Mesendoderm (in vitro differentiated cells): ENCODE results near the gene CDCA3.

Experiments used
- DNase-seq: peaks from one replicate; pipeline ENCODE4 v3.0.0; 2013
- H2AK5ac ChIP-seq: 2 replicates; pipeline ENCODE4 v1.6.1; 2013; ENCODE audit warnings: low read length, inconsistent platforms
- H2BK120ac ChIP-seq: 2 replicates; pipeline ENCODE4 v1.6.1; 2013; ENCODE audit warnings: low read depth, mild to moderate bottlenecking, low read length, moderate library complexity, mixed read lengths
- H2BK15ac ChIP-seq: replicated peaks from 2 replicates; pipeline ENCODE4 v1.6.1; 2013; ENCODE audit warnings: low read depth, mild to moderate bottlenecking, moderate library complexity
- H2BK5ac ChIP-seq: 2 replicates; pipeline ENCODE4 v1.6.1; 2013; ENCODE audit warnings: low read length, inconsistent platforms
- H3K18ac ChIP-seq: 2 replicates; pipeline ENCODE4 v1.6.1; 2013; ENCODE audit warnings: mild to moderate bottlenecking, low read length, mixed read lengths
- H3K23ac ChIP-seq: one replicate; pipeline ENCODE4 v1.6.1; 2013; ENCODE audit warnings: low read length
- H3K27ac ChIP-seq: 2 replicates; pipeline ENCODE4 v1.5.1; 2013; ENCODE audit warnings: low read depth, mild to moderate bottlenecking, inconsistent platforms, low read length, moderate library complexity
- H3K27me3 ChIP-seq: 2 replicates; pipeline ENCODE4 v1.6.1; 2013; ENCODE audit warnings: low read length, control low read depth, mild to moderate bottlenecking, inconsistent platforms; ENCODE audit not compliant: insufficient read depth, poor library complexity
- H3K36me3 ChIP-seq: 2 replicates; pipeline ENCODE4 v1.6.1; 2013; ENCODE audit warnings: low read length, inconsistent platforms; ENCODE audit not compliant: control insufficient read depth, insufficient read depth
- H3K4ac ChIP-seq: one replicate; pipeline ENCODE4 v1.6.1; 2013; ENCODE audit warnings: low read depth, mild to moderate bottlenecking, low read length, moderate library complexity
- H3K4me1 ChIP-seq: 2 replicates; pipeline ENCODE4 v1.6.1; 2013; ENCODE audit warnings: low read depth, low read length, inconsistent platforms; ENCODE audit not compliant: control insufficient read depth
- H3K4me2 ChIP-seq: 2 replicates; pipeline ENCODE4 v1.6.1; 2013; ENCODE audit warnings: low read length
- H3K4me3 ChIP-seq: 2 replicates; pipeline ENCODE4 v1.5.1; 2013; ENCODE audit warnings: mild to moderate bottlenecking, low read length
- H3K56ac ChIP-seq: one replicate; pipeline ENCODE4 v1.6.1; 2013; ENCODE audit warnings: low read length
- H3K79me1 ChIP-seq: 2 replicates; pipeline ENCODE4 v1.6.1; 2013; ENCODE audit warnings: low read length, inconsistent platforms
- H3K79me2 ChIP-seq: 2 replicates; pipeline ENCODE4 v1.6.1; 2013; ENCODE audit warnings: mild to moderate bottlenecking, low read length; ENCODE audit not compliant: control insufficient read depth, insufficient read depth
- H3K9ac ChIP-seq: 2 replicates; pipeline ENCODE4 v1.6.1; 2013; ENCODE audit warnings: low read length, inconsistent platforms
- H4K5ac ChIP-seq: one replicate; pipeline ENCODE4 v1.6.1; 2013; ENCODE audit warnings: low read length
- H4K8ac ChIP-seq: one replicate; pipeline ENCODE4 v1.6.1; 2013; ENCODE audit warnings: low read depth, mild to moderate bottlenecking, control low read depth, low read length, moderate library complexity
- WGBS: extraction: QIAGEN DNeasy Blood & Tissue Kit; methylation state at CpG from one replicate; pipeline ENCODE4 v1.1.7; 2013; ENCODE audit warnings: low lambda C conversion rate, missing lambda C conversion rate; ENCODE audit not compliant: insufficient coverage; ENCODE audit errors: extremely low coverage; 5-methylcytosine and 5-hydroxymethylcytosine counted together

The CDCA3 gene

GRCh38 chr12:6852651-6853354 lies 1.7 kb upstream of the CDCA3 start:
- Histone ChIP-seq H3K9ac (peak overlapping the region; percentile 70), H3K18ac (peak overlapping the region; percentile 21), H3K79me1 (peaks cover 24% of the 10 kb centered on the region), H2AK5ac (peak overlapping the region; percentile 48), H2BK5ac (peak overlapping the region; percentile 37), H3K4me1 (peaks cover 6% of the 10 kb centered on the region), H3K36me3 (peaks cover 2% of the 10 kb centered on the region), H3K4me2 (peak overlapping the region; percentile 94), H3K4me3 (peak overlapping the region; percentile 85), H3K27me3 (no peaks in the 10 kb centered on the region), H2BK120ac (no peak overlapping the region), H3K23ac (peak overlapping the region; percentile 20), H3K56ac (peak overlapping the region; percentile 90), H2BK15ac (no peak overlapping the region), H4K5ac (no peak overlapping the region), H4K8ac (no peak overlapping the region), H3K79me2 (peaks cover 26% of the 10 kb centered on the region), H3K4ac (no peak overlapping the region), H3K27ac (peak overlapping the region; percentile 8)
- WGBS: no CpG with 5 or more reads among the region's 18 CpGs
- peak; percentile 86 for DNase-seq

DNA sequence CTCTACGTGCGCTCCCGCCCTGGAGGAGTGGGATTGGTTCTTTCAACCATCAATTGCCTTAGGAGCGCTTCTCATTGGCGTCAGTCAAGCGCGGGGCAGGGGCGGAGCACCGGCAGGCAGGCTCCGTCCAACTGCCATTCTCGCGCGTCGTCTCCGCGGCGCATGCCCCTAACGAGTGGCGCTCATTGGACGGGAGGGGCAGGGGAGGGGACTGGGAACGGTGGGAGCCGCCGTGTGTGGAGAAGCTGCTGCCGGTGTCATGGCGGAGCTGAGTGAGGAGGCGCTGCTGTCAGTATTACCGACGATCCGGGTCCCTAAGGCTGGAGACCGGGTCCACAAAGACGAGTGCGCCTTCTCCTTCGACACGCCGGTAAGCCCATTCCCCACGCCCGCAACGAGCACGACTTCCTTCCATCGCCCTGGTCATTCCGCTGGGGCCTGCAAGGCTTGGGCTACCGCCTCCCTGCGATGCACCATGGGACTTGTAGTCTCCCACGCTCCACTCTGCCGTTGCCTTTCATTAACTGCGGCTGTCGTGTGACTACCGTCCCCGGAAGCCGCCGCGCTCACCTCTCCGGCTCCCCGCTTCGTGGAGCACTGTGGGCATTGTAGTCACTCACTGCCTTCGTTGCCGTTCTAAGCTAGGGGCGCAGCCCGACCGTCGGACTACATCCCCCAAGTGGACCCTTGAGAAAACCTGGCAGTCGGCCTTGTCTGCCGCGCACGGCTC lies 1.0 kb upstream of the CDCA3 start, which contains the start of gene USP5:
TSS of gene USP5 (plus strand) at position 230 of the 730 bp plus-strand sequence. CDS start at position 260, 30 bp downstream.
- H4K5ac ChIP-seq: no peak within 1 kb of the TSS
- H4K8ac ChIP-seq: no peak within 1 kb of the TSS
- H3K4ac ChIP-seq: peak within 1 kb of the TSS; percentile 64
- H3K36me3 ChIP-seq: peaks cover 6% of the 10 kb centered on the region
- no peak within 1 kb of the TSS for H2BK120ac ChIP-seq
- peak within 1 kb of the TSS; percentile 98 for H3K4me2 ChIP-seq
- peaks cover 26% of the 10 kb centered on the region for H3K79me2 ChIP-seq
- no CpG with 5 or more reads among the region's 65 CpGs for WGBS
- peak within 1 kb of the TSS; percentile 98 for H2BK5ac ChIP-seq
- no peaks in the 10 kb centered on the region for H3K27me3 ChIP-seq
- H3K79me1 ChIP-seq: peaks cover 24% of the 10 kb centered on the region
- peak within 1 kb of the TSS; percentile 96 for H3K4me3 ChIP-seq
- peak within 1 kb of the TSS; percentile 48 for H2AK5ac ChIP-seq
- peak; percentile 100 for DNase-seq
- peak within 1 kb of the TSS; percentile 20 for H3K23ac ChIP-seq
- no peak within 1 kb of the TSS for H2BK15ac ChIP-seq
- H3K27ac ChIP-seq: peak within 1 kb of the TSS; percentile 26
- H3K4me1 ChIP-seq: peaks cover 6% of the 10 kb centered on the region
- peak within 1 kb of the TSS; percentile 100 for H3K56ac ChIP-seq
- H3K18ac ChIP-seq: peak within 1 kb of the TSS; percentile 21
- H3K9ac ChIP-seq: peak within 1 kb of the TSS; percentile 98

DNA sequence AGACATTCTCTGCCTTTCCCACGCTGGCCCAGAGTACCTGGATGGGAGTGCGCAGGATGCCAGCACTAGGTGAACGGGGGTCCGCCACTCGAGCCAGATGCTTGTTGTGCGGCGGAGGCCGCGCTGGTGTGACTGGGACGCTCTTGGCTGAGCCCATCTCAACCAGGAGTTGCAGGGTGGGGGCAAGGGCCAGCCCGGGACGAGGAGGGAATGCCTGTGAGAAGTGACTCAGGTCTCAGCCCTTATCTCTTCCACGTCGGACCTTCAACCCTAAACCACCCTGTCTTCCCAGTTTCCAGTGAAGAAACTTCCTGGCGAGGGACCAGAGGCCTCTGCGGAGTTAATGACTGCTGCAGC lies 312 bp downstream of the CDCA3 start:
- H3K18ac ChIP-seq: no peak overlapping the region
- H3K4me1 ChIP-seq: peaks cover 6% of the 10 kb centered on the region
- peaks cover 24% of the 10 kb centered on the region for H3K79me1 ChIP-seq
- H2AK5ac ChIP-seq: no peak overlapping the region
- H3K23ac ChIP-seq: no peak overlapping the region
- DNase-seq: no peak
- no peak overlapping the region for H2BK120ac ChIP-seq
- H3K9ac ChIP-seq: peak overlapping the region; percentile 90
- H4K5ac ChIP-seq: no peak overlapping the region
- peak overlapping the region; percentile 74 for H3K4me2 ChIP-seq
- H3K79me2 ChIP-seq: peaks cover 26% of the 10 kb centered on the region
- no peak overlapping the region for H2BK5ac ChIP-seq
- no peaks in the 10 kb centered on the region for H3K27me3 ChIP-seq
- no CpG with 5 or more reads among the region's 16 CpGs for WGBS
- peak overlapping the region; percentile 79 for H3K4me3 ChIP-seq
- no peak overlapping the region for H2BK15ac ChIP-seq
- H3K36me3 ChIP-seq: peaks cover 10% of the 10 kb centered on the region
- peak overlapping the region; percentile 95 for H3K56ac ChIP-seq
- peak overlapping the region; percentile 64 for H3K4ac ChIP-seq
- no peak overlapping the region for H4K8ac ChIP-seq
- H3K27ac ChIP-seq: no peak overlapping the region

DNA sequence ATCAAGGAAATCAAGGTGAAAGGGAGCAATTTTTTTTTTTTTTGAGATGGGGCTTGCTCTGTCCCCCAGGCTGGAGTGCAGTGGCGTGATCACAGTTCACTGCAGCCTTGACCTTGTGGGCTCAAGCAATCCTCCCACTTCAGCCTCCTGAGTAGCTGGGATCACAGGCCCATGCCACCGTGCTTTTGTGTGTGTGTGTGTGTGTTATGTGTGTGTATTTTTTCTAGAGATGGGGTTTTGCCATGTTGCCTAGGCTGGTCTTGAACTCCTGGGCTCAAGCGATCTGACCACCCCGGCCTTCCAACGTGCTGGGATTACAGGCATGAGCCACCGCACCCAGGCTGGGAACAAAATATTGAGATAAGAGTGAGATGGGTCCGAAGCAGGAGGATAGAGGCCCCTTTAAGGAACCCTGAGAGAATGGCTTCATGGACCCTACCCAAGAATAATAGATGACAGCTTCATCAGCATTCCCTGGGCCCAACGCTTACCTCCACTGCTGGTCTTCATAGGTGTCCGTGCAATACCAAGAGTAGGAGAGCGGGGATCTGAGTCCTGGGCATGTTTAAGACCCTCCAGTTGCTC lies 1.0 kb downstream of the CDCA3 start:
- Histone ChIP-seq H4K5ac (no peak overlapping the region), H3K9ac (peak overlapping the region; percentile 90), H3K36me3 (peaks cover 11% of the 10 kb centered on the region), H2BK120ac (no peak overlapping the region), H2AK5ac (no peak overlapping the region), H3K4me2 (peak overlapping the region; percentile 74), H4K8ac (no peak overlapping the region), H2BK15ac (no peak overlapping the region), H3K27ac (no peak overlapping the region), H3K79me1 (peaks cover 23% of the 10 kb centered on the region), H3K23ac (no peak overlapping the region), H3K79me2 (peaks cover 25% of the 10 kb centered on the region), H3K56ac (peak overlapping the region; percentile 95), H3K18ac (no peak overlapping the region), H2BK5ac (no peak overlapping the region), H3K4me3 (peak overlapping the region; percentile 79), H3K27me3 (no peaks in the 10 kb centered on the region), H3K4ac (no peak overlapping the region), H3K4me1 (peaks cover 6% of the 10 kb centered on the region)
- no CpG with 5 or more reads among the region's 10 CpGs for WGBS
- DNase-seq: no peak

- Histone ChIP-seq H2BK15ac (no peak overlapping the region), H3K79me2 (peaks cover 22% of the 10 kb centered on the region), H2AK5ac (no peak overlapping the region), H3K4ac (no peak overlapping the region), H3K36me3 (peaks cover 14% of the 10 kb centered on the region), H3K4me1 (peaks cover 6% of the 10 kb centered on the region), H3K4me3 (no peak overlapping the region), H3K4me2 (no peak overlapping the region), H3K9ac (no peak overlapping the region), H3K27me3 (no peaks in the 10 kb centered on the region), H3K23ac (no peak overlapping the region), H3K56ac (no peak overlapping the region), H4K8ac (no peak overlapping the region), H2BK5ac (no peak overlapping the region), H2BK120ac (no peak overlapping the region), H4K5ac (no peak overlapping the region), H3K18ac (no peak overlapping the region), H3K27ac (no peak overlapping the region), H3K79me1 (peaks cover 20% of the 10 kb centered on the region)
- no peak for DNase-seq
- no CpG with 5 or more reads among the region's 2 CpGs for WGBS
Measured at GRCh38 chr12:6849427-6849826, 1.7 kb downstream of the CDCA3 start.
